ENCODE results near the gene OR7G2.
"Not testable (repeated sequence)": the region's sequence is repeated elsewhere in the genome, so short reads cannot be mapped to it uniquely, and the experiment has no call there.

The OR7G2 gene

GRCh38 chr19:9071720-9072119, 35.6 kb downstream of the OR7G2 start:
- not testable (repeated sequence) for DNase-seq

GRCh38 chr19:9070066-9070465, 37.2 kb downstream of the OR7G2 start:
- DNase-seq: no peak

GRCh38 chr19:9065457-9066014, 41.7 kb downstream of the OR7G2 start:
- DNase-seq: no peak

GRCh38 chr19:9061879-9062278, 45.4 kb downstream of the OR7G2 start:
- no peak for DNase-seq

GRCh38 chr19:9060564-9061340, 46.5 kb downstream of the OR7G2 start:
- DNase-seq: no peak

GRCh38 chr19:9058905-9059667, 48.2 kb downstream of the OR7G2 start:
- DNase-seq: no peak

GRCh38 chr19:9057505-9058258, 49.6 kb downstream of the OR7G2 start:
- no peak for DNase-seq

GRCh38 chr19:9056131-9056530, 51.1 kb downstream of the OR7G2 start:
- not testable (repeated sequence) for DNase-seq

- no peak for DNase-seq
Measured at GRCh38 chr19:9054765-9055164, 52.5 kb downstream of the OR7G2 start.

- DNase-seq: no peak
Measured at GRCh38 chr19:9054207-9054606, 53.1 kb downstream of the OR7G2 start.

GRCh38 chr19:9053674-9054073, 53.6 kb downstream of the OR7G2 start:
- not testable (repeated sequence) for DNase-seq

- no peak for DNase-seq
Measured at GRCh38 chr19:9052894-9053293, 54.4 kb downstream of the OR7G2 start.

Data from T1000 (cell line).